ENCODE data around the gene QPRT.

The QPRT gene

DNA sequence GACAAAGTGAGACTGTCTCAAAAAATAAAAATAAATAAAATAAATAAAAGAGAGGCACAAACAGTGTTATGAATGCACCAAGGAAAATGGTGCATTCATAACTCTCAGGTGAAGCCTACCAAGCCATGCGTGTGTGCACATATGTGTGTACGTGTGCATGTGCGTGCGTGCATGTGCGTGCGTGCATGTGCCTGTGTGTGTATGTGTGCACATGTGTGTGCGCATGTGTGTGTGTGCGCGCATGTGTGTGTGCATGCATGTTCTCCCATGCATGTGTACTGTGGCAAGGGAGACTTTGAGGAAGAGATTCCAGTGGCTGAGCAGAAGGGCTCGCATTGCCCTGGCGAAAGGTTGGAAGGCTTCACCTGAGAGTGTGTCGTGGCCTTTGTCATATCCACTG lies 11.2 kb upstream of the QPRT start:
- H3K9me2 ChIP-seq (replicated peaks; ENCODE audit: control insufficient read depth, low read length) = no peaks in the 10 kb centered on the region
- peaks cover 38% of the 10 kb centered on the region for H3K4me1 ChIP-seq (ENCODE audit: control insufficient read depth, low read length)
- H3K27ac ChIP-seq (ENCODE audit: low read depth, low read length) = no peak overlapping the region
- peaks cover 80% of the 10 kb centered on the region for H3K79me2 ChIP-seq (ENCODE audit: control insufficient read depth, low read length)
- H3K36me3 ChIP-seq (ENCODE audit: control insufficient read depth, low read length) = peaks cover 51% of the 10 kb centered on the region
- no peak overlapping the region for H3K4me3 ChIP-seq (ENCODE audit: low read length)
- H3F3A ChIP-seq (ENCODE audit: control insufficient read depth, insufficient read depth) = peaks cover 13% of the 10 kb centered on the region
- no peak overlapping the region; the same call in 1 of the 2 replicates for H3K4me2 ChIP-seq (ENCODE audit: low read length)
- TF ChIP-seq, protein P1, sequence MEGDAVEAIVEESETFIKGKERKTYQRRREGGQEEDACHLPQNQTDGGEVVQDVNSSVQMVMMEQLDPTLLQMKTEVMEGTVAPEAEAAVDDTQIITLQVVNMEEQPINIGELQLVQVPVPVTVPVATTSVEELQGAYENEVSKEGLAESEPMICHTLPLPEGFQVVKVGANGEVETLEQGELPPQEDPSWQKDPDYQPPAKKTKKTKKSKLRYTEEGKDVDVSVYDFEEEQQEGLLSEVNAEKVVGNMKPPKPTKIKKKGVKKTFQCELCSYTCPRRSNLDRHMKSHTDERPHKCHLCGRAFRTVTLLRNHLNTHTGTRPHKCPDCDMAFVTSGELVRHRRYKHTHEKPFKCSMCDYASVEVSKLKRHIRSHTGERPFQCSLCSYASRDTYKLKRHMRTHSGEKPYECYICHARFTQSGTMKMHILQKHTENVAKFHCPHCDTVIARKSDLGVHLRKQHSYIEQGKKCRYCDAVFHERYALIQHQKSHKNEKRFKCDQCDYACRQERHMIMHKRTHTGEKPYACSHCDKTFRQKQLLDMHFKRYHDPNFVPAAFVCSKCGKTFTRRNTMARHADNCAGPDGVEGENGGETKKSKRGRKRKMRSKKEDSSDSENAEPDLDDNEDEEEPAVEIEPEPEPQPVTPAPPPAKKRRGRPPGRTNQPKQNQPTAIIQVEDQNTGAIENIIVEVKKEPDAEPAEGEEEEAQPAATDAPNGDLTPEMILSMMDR (IDR thresholded peaks at IDR 0.05; ENCODE audit: low read depth, low read length, poor library complexity, severe bottlenecking) = no peak
- no peak for TF ChIP-seq EZH2phosphoT487 (IDR thresholded peaks at IDR 0.05; ENCODE audit: borderline replicate concordance, low read length)
- no peaks in the 10 kb centered on the region for H3K27me3 ChIP-seq (ENCODE audit: control insufficient read depth, low read length)
- no peaks in the 10 kb centered on the region for H3K9me3 ChIP-seq (ENCODE audit: control insufficient read depth, insufficient read depth, low read length)
- peaks cover 5% of the 10 kb centered on the region; the same call in 1 of the 2 replicates for H4K20me1 ChIP-seq (ENCODE audit: control insufficient read depth, insufficient read depth, low read depth, low read length)

DNA sequence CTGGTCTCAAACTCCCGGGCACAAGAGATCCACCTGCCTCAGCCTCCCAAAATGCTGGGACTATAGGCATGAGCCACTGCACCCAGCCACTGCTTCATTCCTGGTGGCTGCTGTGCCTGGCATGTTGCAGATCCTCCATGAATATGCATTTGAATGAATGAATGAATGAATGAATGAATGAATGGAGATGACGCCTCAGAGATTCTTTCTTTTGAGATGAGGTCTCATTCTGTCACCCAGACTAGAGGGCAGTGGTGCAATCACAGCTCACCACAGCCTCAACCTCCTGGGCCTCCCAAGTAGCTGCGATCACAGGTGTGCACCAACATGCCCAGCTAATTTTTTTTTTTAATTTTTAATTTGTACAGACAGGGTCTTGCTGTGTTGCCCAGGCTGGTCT lies 10.7 kb upstream of the QPRT start:
- H4K20me1 ChIP-seq (ENCODE audit: control insufficient read depth, insufficient read depth, low read depth, low read length) = peaks cover 5% of the 10 kb centered on the region; the same call in 1 of the 2 replicates
- H3K27ac ChIP-seq (ENCODE audit: low read depth, low read length) = no peak overlapping the region
- no peaks in the 10 kb centered on the region for H3K27me3 ChIP-seq (ENCODE audit: control insufficient read depth, low read length)
- H3K36me3 ChIP-seq (ENCODE audit: control insufficient read depth, low read length) = peaks cover 49% of the 10 kb centered on the region
- H3K9me2 ChIP-seq (replicated peaks; ENCODE audit: control insufficient read depth, low read length) = no peaks in the 10 kb centered on the region
- no peak overlapping the region for H3K4me3 ChIP-seq (ENCODE audit: low read length)
- no peaks in the 10 kb centered on the region for H3K9me3 ChIP-seq (ENCODE audit: control insufficient read depth, insufficient read depth, low read length)
- peaks cover 37% of the 10 kb centered on the region for H3K4me1 ChIP-seq (ENCODE audit: control insufficient read depth, low read length)
- no peak for TF ChIP-seq EZH2phosphoT487 (IDR thresholded peaks at IDR 0.05; ENCODE audit: borderline replicate concordance, low read length)
- TF ChIP-seq, protein P1 (IDR thresholded peaks at IDR 0.05; ENCODE audit: low read depth, low read length, poor library complexity, severe bottlenecking) = no peak
- peaks cover 75% of the 10 kb centered on the region for H3K79me2 ChIP-seq (ENCODE audit: control insufficient read depth, low read length)
- peaks cover 13% of the 10 kb centered on the region for H3F3A ChIP-seq (ENCODE audit: control insufficient read depth, insufficient read depth)
- H3K4me2 ChIP-seq (ENCODE audit: low read length) = no peak overlapping the region; the same call in 1 of the 2 replicates

DNA sequence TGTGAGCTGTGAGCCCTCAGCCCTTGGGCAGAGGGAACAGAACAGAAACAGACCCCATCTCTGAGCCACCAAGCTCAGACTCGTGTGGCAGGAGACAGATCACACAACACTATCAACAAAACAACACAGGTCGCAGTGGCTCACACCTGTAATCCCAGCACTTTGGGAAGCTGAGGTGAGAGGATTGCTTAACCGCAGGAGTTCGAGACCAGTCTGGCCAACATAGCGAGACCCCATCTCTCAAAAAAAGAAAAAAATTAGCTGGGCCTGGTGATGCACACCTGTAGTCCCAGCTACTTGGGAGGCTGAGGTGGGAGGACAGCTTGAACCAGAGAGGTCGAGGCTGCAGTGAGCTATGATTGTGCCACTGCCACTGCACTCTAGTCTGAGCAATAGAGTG lies 5.5 kb upstream of the QPRT start:
- Histone ChIP-seq H3K9me3 (ENCODE audit: control insufficient read depth, insufficient read depth, low read length) (no peaks in the 10 kb centered on the region), H3K27ac (ENCODE audit: low read depth, low read length) (no peak overlapping the region), H3K27me3 (ENCODE audit: control insufficient read depth, low read length) (no peaks in the 10 kb centered on the region), H3K4me2 (ENCODE audit: low read length) (no peak overlapping the region), H3K9me2 (replicated peaks; ENCODE audit: control insufficient read depth, low read length) (no peaks in the 10 kb centered on the region), H3K36me3 (ENCODE audit: control insufficient read depth, low read length) (peaks cover 3% of the 10 kb centered on the region), H3K4me3 (ENCODE audit: low read length) (no peak overlapping the region), H4K20me1 (ENCODE audit: control insufficient read depth, insufficient read depth, low read depth, low read length) (no peaks in the 10 kb centered on the region), H3K79me2 (ENCODE audit: control insufficient read depth, low read length) (peaks cover 23% of the 10 kb centered on the region), H3F3A (ENCODE audit: control insufficient read depth, insufficient read depth) (peaks cover 23% of the 10 kb centered on the region), H3K4me1 (ENCODE audit: control insufficient read depth, low read length) (peaks cover 15% of the 10 kb centered on the region)
- no peak for TF ChIP-seq EZH2phosphoT487 (IDR thresholded peaks at IDR 0.05; ENCODE audit: borderline replicate concordance, low read length)
- TF ChIP-seq, protein P1 (IDR thresholded peaks at IDR 0.05; ENCODE audit: low read depth, low read length, poor library complexity, severe bottlenecking) = no peak

Measured in DOHH2 (cell line).